ENCODE results near the gene CACNA2D1.
A peak's percentile ranks its signal among the peaks of the same experiment; 100 is the strongest.

Gene CACNA2D1

GRCh38 chr7:81973117-81973516 is 470.5 kb downstream of the CACNA2D1 start:
- H3K27ac ChIP-seq, result no peak overlapping the region
- TF ChIP-seq ZFX (IDR thresholded peaks at IDR 0.05; ENCODE audit: borderline replicate concordance) (no peak), CTCF (IDR thresholded peaks at IDR 0.05) (no peak)

- TF ChIP-seq CTCF (IDR thresholded peaks at IDR 0.05) (no peak), ZFX (IDR thresholded peaks at IDR 0.05; ENCODE audit: borderline replicate concordance) (no peak)
- no peak overlapping the region for H3K27ac ChIP-seq
Observed at GRCh38 chr7:81960026-81960425, 483.6 kb downstream of the CACNA2D1 start.

- TF ChIP-seq ZFX (IDR thresholded peaks at IDR 0.05; ENCODE audit: borderline replicate concordance), result no peak
- TF ChIP-seq CTCF (IDR thresholded peaks at IDR 0.05), result no peak
- H3K27ac ChIP-seq, result peak overlapping the region; percentile 37
Observed at GRCh38 chr7:81957517-81957916, 486.1 kb downstream of the CACNA2D1 start.

- no peak for TF ChIP-seq ZFX (IDR thresholded peaks at IDR 0.05; ENCODE audit: borderline replicate concordance)
- TF ChIP-seq CTCF (IDR thresholded peaks at IDR 0.05), result peak; percentile 76
- peak overlapping the region; percentile 37 for H3K27ac ChIP-seq
Observed at GRCh38 chr7:81956520-81956919, 487.1 kb downstream of the CACNA2D1 start.

- H3K27ac ChIP-seq, result no peak overlapping the region
- TF ChIP-seq CTCF (IDR thresholded peaks at IDR 0.05) (no peak), ZFX (IDR thresholded peaks at IDR 0.05; ENCODE audit: borderline replicate concordance) (no peak)
Observed at GRCh38 chr7:81949306-81949705, 494.3 kb downstream of the CACNA2D1 start.

- no peak for TF ChIP-seq CTCF (IDR thresholded peaks at IDR 0.05)
- no peak for TF ChIP-seq ZFX (IDR thresholded peaks at IDR 0.05; ENCODE audit: borderline replicate concordance)
- H3K27ac ChIP-seq, result no peak overlapping the region
Observed at GRCh38 chr7:81944058-81944457, 499.5 kb downstream of the CACNA2D1 start.

GRCh38 chr7:81937091-81937490 is 506.5 kb downstream of the CACNA2D1 start:
- no peak overlapping the region for H3K27ac ChIP-seq
- TF ChIP-seq ZFX (IDR thresholded peaks at IDR 0.05; ENCODE audit: borderline replicate concordance), result no peak
- no peak for TF ChIP-seq CTCF (IDR thresholded peaks at IDR 0.05)

All from 22Rv1 (cell line).